Epithelial cell of proximal tubule (primary cell): ENCODE measurements around the gene AKR1B15. TPM values are rescaled to one million over a fixed set of nuclear protein-coding genes. Genes with fewer than 3 reads are reported as not detected.
A peak's percentile ranks its signal among the peaks of the same experiment; 100 is the strongest.
"Not testable (repeated sequence)": the region's sequence is repeated elsewhere in the genome, so short reads cannot be mapped to it uniquely, and the experiment has no call there.

Experiments
- DNase-seq: peaks from one replicate; pipeline ENCODE4 v3.0.0-alpha.2; 2011; ENCODE audit warnings: low read depth
- H3K4me3 ChIP-seq: 2 replicates; pipeline ENCODE4 v1.5.1; 2011; ENCODE audit warnings: low read depth, mild to moderate bottlenecking, low read length
- total RNA-seq: library from RNA; depleted of rRNA; stranded (reverse); fragments of >200 nt; gene quantifications from 2 replicates; pipeline ENCODE4 v1.2.3, GENCODE V29; 2015
- TF ChIP-seq, protein P1 (sequence below): conservative IDR thresholded peaks from 2 replicates; pipeline ENCODE4 v1.5.1; 2012; ENCODE audit warnings: low read depth, mild to moderate bottlenecking, low read length

The AKR1B15 gene
- total RNA-seq, 1 donor from 2014 or later, result not detected

GRCh38 chr7:134562136-134562535 is 13.2 kb downstream of the AKR1B15 start:
- no peak overlapping the region for H3K4me3 ChIP-seq
- TF ChIP-seq, protein P1, sequence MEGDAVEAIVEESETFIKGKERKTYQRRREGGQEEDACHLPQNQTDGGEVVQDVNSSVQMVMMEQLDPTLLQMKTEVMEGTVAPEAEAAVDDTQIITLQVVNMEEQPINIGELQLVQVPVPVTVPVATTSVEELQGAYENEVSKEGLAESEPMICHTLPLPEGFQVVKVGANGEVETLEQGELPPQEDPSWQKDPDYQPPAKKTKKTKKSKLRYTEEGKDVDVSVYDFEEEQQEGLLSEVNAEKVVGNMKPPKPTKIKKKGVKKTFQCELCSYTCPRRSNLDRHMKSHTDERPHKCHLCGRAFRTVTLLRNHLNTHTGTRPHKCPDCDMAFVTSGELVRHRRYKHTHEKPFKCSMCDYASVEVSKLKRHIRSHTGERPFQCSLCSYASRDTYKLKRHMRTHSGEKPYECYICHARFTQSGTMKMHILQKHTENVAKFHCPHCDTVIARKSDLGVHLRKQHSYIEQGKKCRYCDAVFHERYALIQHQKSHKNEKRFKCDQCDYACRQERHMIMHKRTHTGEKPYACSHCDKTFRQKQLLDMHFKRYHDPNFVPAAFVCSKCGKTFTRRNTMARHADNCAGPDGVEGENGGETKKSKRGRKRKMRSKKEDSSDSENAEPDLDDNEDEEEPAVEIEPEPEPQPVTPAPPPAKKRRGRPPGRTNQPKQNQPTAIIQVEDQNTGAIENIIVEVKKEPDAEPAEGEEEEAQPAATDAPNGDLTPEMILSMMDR, result no peak
- peak; percentile 82 for DNase-seq

DNA sequence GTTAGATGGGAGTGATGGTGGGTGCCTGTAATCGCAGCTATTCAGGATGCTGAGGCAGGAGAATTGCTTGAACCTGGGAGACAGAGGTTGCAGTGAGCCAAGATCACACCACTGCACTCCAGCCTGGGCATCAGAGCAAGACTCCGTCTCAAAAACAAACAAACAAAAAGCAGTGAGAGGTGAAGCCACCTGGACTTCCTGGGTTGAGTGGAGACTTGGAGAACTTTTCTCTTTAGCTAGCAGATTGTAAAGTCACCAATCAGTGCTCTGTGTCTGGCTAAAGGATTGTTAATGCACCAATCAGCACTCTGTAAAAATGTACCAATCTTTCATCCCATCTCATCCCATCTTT is 14.5 kb downstream of the AKR1B15 start:
- not testable (repeated sequence) for DNase-seq, H3K4me3 ChIP-seq

DNA sequence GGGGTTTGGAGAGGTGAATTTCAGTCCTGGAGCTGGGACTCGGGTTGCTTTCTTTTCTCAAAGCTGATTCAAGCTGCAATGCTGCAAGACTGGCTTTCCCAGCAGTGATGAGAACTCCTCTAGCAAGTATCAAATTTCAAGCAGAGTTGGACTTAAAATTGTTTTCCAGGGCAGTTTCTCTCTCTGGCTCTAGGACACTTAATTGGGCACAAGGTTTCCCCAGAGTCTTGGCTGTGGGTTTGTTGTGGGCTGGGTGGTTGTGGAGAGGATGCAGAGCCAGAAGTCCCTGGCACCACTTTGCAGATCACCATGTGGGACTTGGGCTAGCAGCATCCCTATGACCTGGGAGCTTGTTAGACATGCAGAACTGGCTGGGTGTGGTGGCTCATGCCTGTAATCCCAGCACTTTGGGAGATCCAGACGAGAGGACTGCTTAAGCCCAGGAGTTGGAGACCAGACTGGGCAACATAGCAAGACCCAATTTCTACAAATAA is 16.8 kb downstream of the AKR1B15 start:
- TF ChIP-seq, protein P1, result no peak
- no peak for DNase-seq
- no peak overlapping the region for H3K4me3 ChIP-seq

DNA sequence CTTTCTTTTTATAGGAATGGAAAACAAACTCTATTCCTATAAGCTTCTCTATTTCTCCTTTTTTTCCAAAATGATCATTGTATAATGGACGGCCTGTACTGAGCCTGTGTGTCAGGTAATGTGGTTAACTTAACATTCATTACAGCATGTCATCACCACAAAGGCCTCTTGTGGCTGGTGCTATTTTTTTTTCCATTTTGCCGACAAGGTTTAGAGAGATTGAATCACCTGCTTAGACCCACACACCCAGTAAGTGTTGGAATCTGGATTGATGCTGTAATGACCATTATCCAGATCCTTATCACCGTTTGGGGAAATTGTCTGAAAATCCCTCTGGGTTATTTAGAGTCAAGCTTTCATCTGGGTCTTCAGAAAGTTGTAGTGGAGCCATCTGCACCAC is 18.5 kb downstream of the AKR1B15 start:
- H3K4me3 ChIP-seq, result no peak overlapping the region
- DNase-seq, result no peak
- TF ChIP-seq, protein P1, result no peak

- H3K4me3 ChIP-seq, DNase-seq: not testable (repeated sequence)
Measured at GRCh38 chr7:134569962-134570361, 21.1 kb downstream of the AKR1B15 start.

GRCh38 chr7:134571101-134571500 is 22.2 kb downstream of the AKR1B15 start:
- H3K4me3 ChIP-seq, result no peak overlapping the region
- TF ChIP-seq, protein P1, result no peak
- no peak for DNase-seq

DNA sequence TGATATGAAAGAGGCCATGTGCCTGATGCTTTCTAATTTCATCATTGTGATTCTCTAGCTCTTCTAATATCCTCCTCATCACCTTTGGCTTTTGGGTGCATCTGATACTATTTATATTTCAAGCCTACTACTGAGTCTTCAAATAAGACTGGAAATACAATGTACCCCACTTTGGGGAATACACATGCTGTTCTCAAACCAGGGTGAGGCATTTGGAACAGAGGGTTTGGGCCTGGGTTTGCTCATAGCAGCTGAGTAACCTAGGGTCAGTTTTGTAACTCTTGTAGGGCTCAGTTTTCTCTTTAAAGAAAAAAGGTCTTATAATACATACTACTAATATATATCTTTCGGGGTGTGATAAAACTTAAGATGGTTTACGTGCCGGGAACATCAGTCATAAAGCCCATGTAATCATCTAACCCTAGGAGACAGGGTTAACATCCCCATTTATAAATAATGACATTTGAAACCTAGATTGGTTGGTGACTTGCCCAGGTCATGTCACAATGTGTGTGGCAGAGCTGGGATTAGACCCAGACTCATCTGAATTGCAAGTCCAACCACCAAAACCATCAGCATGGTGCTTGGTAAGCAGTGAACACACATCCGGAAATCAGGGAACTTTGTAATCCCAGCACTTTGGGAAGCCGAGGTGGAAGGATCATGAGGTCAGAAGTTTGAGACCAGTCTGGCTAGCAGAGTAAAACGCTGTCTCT is 23.0 kb downstream of the AKR1B15 start:
- TF ChIP-seq, protein P1, result no peak
- DNase-seq, result no peak
- no peak overlapping the region for H3K4me3 ChIP-seq

DNA sequence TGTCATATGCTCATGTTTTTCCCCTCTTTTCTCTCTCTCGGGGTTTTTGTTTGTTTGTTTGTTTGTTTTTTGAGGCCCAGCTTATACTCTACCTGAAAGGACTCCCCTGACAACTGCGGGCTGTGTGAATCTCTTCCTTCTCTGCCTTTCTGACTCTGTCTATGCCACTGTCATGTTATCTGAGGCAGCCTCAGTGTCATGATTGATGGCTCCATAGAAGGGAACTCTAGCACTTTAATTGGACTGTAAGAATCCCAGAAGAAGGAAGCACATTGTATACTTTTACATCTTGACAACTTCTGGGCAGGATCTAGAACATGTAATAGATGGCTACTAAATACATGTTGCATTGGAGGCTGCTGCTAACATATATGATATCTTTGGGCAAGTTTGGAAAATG is 25.4 kb downstream of the AKR1B15 start:
- TF ChIP-seq, protein P1, result no peak
- no peak for DNase-seq
- no peak overlapping the region for H3K4me3 ChIP-seq
